Gastroesophageal sphincter (tissue), 3 donors: Measurements from ENCODE around the gene EGFR.

Source experiments
- CTCF ChIP-seq, 4 experiments: fragments of 200-600 bp in 2 of 4; fragments of 450-650 bp in 2 of 4; sonication (generic) in 1 of 4; IDR thresholded peaks; one replicate each; pipeline ENCODE4 v1.5.1; 2017 to 2019; ENCODE audit warnings: antibody characterized with exemption in 4 of 4, mild to moderate bottlenecking in 2 of 4, moderate library complexity in 2 of 4
- EP300 ChIP-seq: sonication (generic); formaldehyde crosslinking; IDR thresholded peaks from one replicate; pipeline ENCODE4 v1.6.1; 2017; ENCODE audit warnings: antibody characterized with exemption, mild to moderate bottlenecking
- POLR2A ChIP-seq, 2 donors: fragments of 450-650 bp; IDR thresholded peaks; one replicate each; pipeline ENCODE4 v1.6.1; 2017; ENCODE audit warnings: antibody characterized with exemption in 2 of 2, mild to moderate bottlenecking in 2 of 2, moderate library complexity in 1 of 2
- POLR2AphosphoS5 ChIP-seq: sonication (generic); formaldehyde crosslinking; IDR thresholded peaks from one replicate; pipeline ENCODE4 v1.6.1; 2017; ENCODE audit warnings: antibody characterized with exemption

- TF ChIP-seq CTCF (IDR thresholded peaks at IDR 0.05) (no peak), POLR2AphosphoS5 (no peak), POLR2A (IDR thresholded peaks at IDR 0.05) (no peak), EP300 (no peak)
Observed at GRCh38 chr7:55142919-55143600, 124.2 kb downstream of the EGFR start.
